ENCODE data around the gene HDLBP.

HDLBP gene

DNA sequence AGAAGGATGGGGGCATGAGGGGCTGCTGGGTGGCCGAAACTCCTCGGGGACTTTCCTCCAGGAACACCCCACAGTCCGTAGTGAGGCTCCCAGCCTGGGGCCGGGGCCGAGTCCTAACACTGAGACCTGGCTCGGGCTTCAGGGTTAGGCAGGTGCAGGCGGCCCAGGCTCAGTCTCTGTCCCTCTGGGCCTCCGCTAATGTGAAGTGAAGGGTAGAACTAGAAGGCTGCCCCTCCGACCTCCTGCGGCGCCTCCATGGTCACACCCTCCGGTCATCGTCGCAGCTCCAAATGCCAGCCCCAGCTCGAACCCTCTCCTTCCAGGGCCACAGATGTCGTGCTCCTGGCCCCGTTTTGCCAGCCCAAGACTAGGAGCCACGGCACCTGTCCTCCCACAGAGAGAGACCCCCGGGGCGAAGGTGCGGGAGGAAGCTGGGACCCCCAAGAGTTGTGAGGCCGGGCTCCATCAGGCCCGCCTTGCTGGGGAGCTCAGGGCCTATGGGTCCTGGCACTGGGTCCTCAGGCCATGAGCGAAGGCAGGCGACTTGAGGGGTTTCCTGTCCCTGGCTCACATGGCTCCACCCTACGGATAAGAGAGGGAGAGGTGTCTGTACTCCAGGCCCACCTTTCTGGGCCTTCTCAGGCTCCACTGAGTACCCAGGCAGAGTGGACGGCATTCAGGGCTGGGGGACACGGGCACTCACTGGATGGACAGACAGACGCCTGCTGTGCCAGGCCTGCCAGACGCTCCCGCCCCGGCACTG is 126.2 kb downstream of the HDLBP start:
- no peak for DNase-seq

DNA sequence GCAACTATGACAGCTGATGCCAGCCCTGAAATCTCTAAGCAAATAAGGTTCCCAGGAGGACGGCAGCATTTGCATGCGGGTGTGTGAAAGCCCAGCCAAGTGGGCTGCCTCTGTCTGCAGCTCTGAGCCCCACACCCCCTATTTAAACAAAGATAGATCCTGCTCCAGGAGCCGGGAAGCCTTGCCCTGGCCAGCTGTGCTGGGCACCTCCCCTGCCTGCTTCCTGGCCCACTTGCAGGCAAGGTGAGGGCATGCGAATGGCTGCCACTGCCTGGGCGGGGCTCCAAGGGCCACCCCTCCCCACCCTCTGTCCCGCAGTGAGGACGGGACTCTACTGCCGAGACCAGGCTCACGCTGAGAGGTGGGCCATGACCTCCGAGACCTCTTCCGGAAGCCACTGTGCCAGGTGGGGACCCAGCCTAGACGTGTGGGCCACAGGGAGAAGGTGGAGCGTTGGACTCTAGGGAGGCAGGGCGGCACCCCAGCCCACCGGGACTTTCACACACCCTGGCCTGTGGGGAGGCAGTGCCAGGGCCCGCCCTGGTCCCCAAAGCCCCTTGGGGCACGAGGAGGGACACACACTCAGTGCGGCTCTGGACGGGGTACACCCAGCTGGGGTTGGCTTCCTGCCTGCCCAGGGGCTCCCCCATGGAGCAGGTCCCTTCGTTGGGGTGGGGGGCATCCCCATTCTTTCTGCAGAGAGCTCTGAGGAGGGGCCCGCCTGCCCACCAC is 126.9 kb downstream of the HDLBP start, which contains the start of gene ANO7:
Gene ANO7, plus strand, starts transcription at position 317 of the 732 bp plus-strand sequence. CDS start 1,387 bp downstream, outside the sequence.
- no peak for DNase-seq

GRCh38 chr2:241187918-241188234 is 127.6 kb downstream of the HDLBP start:
- DNase-seq = no peak

DNA sequence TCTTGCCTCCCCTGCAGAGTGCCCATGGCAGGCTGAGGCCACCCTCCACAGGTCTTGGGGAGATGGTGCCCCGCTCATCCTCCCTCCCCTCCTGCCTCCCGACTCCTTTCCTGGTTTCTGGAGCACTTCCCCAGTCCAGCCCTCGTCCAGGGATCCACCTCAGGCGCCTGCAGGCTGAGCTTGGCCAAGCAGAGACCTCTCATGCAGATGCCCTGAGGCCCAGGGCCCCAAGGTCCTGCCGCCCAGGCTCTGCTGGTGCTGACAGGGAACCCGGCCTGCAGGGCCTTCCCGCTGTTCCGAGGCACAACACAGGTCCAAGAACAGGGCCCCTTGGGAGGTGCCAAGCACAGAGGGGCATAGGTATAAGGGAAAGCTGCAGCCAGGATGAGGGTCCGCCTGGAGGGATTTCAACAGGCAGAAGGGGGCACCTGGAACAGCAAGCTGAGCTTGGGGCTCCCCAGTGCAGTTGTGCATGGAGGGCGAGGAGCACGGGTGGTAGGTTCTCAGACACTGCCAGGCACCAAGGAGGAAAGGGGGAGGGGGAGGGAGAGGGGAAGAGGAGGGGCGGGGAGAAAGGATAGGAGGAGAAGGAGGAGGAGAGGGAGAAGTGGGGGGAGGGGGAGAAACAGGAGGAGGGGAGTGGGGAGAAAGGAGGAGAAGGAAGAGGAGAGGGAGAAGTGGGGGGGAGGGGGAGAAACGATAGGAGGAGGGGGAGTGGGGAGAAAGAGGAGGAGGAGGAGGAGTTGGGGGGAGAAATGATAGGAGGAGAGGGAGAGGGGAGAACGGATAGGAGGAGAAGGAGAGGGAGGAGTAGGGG is 128.2 kb downstream of the HDLBP start:
- DNase-seq = no peak

DNA sequence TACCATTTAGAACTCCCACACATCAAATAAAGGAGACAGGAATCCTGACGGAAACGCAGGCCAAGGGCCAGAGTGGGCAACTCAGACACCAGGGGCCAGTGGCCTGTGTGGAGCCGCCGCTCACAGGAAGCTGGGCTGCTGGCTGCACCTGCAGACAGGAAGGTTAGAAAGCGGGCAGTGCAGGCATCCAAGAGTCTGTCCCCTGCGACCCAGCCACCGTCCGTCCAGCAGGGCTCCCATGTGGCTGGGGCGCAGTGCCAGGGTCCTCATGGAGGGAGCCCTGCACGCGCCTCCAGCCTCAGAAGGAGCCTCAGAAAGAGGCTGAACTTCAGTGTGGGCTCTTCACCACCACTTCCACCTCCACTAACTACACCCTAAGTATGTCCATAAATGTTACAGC is 129.5 kb downstream of the HDLBP start:
- DNase-seq = no peak

- DNase-seq = no peak
Observed at GRCh38 chr2:241184901-241185300, 130.6 kb downstream of the HDLBP start.

- no peak for DNase-seq
Observed at GRCh38 chr2:241183221-241183620, 132.3 kb downstream of the HDLBP start.

DNA sequence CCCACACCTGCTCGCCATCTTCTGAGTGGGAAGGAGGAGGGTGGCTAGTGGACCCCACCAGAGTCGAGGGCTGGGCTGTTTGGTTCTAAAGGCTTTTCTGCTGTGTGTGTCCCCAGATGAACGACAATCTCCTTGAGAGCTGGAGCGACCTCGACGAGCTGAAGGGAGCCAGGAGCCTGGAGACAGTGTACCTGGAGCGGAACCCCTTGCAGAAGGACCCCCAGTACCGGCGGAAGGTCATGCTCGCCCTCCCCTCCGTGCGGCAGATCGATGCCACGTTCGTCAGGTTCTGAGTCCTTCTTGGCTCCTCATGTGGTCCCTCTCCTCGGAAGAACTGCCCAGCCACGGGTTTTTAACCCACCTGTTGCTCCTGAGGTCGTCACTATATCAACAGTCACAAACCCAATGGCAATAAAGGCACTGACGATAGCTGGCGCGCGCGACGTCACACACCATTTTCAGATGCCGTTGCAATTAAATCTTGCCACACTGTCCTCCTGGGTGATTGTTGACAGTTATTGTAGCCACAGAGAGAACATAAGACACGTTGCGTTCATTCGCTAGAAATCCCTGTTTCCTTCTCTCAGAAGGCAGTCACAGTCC is 132.8 kb downstream of the HDLBP start:
- DNase-seq = no peak

GRCh38 chr2:241182126-241182525 is 133.3 kb downstream of the HDLBP start:
- DNase-seq = no peak

GRCh38 chr2:241180495-241180894 is 135.0 kb downstream of the HDLBP start:
- DNase-seq = no peak

DNA sequence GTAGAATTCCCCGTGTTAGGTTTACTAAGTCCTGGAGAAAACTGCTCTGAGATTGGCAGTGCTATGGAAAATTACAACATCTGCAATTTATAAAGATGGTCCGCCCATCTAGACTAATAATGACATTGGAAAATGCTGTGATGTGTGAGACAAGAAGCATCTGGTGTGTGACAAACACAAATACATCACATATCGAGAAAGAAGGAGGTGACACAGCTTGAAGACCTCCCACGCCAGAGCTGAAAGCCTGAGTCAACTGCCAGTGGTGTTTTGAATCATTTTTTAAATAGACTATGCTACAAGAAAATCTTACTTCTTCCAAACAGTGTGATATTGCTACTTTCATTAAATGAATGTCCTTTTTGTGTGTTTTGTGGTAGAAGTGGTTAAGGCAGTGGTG is 135.6 kb downstream of the HDLBP start:
- DNase-seq = no peak

- DNase-seq = no peak
Observed at GRCh38 chr2:241178961-241179360, 136.5 kb downstream of the HDLBP start.

DNA sequence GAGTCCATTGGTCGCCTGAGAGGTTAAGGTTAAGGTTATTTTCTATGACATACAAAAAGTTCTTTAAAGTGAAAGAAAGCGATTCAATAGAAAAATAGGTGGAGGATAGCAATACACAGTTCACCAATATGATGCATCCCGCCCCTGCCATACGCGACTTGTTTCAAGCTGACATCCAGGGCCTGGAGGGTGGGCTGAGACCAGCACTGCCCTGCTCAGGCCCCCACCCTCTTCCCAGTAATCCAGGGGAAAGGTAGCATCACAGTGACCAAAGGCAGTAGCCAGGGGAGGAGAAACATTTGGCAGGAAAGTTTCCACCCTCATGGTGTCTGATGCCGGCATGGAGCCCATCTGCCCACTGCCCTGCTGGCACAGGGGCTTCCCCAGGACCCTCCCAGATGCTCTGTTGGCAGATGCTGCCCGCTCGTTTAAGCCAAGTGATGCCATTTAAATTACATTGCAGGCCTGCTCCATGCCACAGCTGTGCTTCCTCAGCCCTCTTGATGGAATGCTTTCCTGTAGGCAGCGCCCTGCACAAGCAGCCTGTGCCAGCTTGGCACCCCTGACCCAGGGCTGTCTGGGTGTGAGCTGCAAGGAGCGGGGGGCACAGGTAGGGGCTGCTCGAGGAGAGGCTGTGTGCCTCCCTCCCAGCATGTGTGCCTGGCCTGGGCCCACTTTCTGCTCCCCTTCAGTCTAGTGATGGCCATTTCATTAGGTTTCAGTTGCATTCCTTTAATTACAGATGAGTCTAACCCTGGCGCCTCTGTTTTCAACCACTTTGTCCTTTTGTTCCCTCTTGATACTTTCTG is 137.7 kb downstream of the HDLBP start:
- no peak for DNase-seq
